Peyer's patch (tissue), 4 donors: ENCODE results near the gene SCAI.
"Not testable (repeated sequence)": the region's sequence is repeated elsewhere in the genome, so short reads cannot be mapped to it uniquely, and the experiment has no call there.

Experiments
- CTCF ChIP-seq, 6 experiments: fragments of 450-650 bp in 4 of 6; fragments of 200-600 bp in 2 of 6; sonication (generic) in 1 of 6; IDR thresholded peaks; one replicate each; pipeline ENCODE4 v1.5.1; 2017 to 2019; ENCODE audit warnings: antibody characterized with exemption in 6 of 6, mild to moderate bottlenecking in 3 of 6, moderate library complexity in 1 of 6
- POLR2A ChIP-seq, 2 donors: fragments of 450-650 bp; IDR thresholded peaks; one replicate each; pipeline ENCODE4 v1.5.1; 2017; ENCODE audit warnings: antibody characterized with exemption in 2 of 2, mild to moderate bottlenecking in 2 of 2, moderate library complexity in 2 of 2

- not testable (repeated sequence) for TF ChIP-seq CTCF, POLR2A (IDR thresholded peaks at IDR 0.05)
Observed at GRCh38 chr9:125179776-125180175, 36.4 kb upstream of the SCAI start.
